SK-N-SH treated with all-trans-retinoic acid at 6 μM for 48 hours (cell line): ENCODE measurements around the gene MYOM1.

Experiments used
- ATAC-seq: fragments of 200-7000 bp; cut with Tn5 transposase; 3 replicates; pipeline ENCODE4 v1.9.1; 2020; ENCODE audit warnings: mild to moderate bottlenecking, moderate library complexity
- ARNTL ChIP-seq: fragments of 450-650 bp; formaldehyde crosslinking; IDR thresholded peaks from 2 replicates; pipeline ENCODE4 v1.5.0; 2020; ENCODE audit warnings: low read depth, mild to moderate bottlenecking, moderate library complexity, borderline replicate concordance
- BACH2 ChIP-seq: fragments of 250-450 bp; sonication (Bioruptor Pico); IDR thresholded peaks from 2 replicates; pipeline ENCODE4 v1.9.0; 2021; ENCODE audit warnings: mild to moderate bottlenecking, borderline replicate concordance
- CSDC2 ChIP-seq: fragments of 250-450 bp; sonication (Bioruptor Pico); IDR thresholded peaks from 2 replicates; pipeline ENCODE4 v1.5.0; 2020; ENCODE audit warnings: mild to moderate bottlenecking, moderate library complexity
- GLIS3 ChIP-seq: fragments of 250-450 bp; sonication (Bioruptor Pico); IDR thresholded peaks from 2 replicates; pipeline ENCODE4 v1.5.0; 2020; ENCODE audit warnings: mild to moderate bottlenecking, moderate library complexity
- ISL1 ChIP-seq: fragments of 250-450 bp; sonication (Bioruptor Pico); IDR thresholded peaks from 2 replicates; pipeline ENCODE4 v2.1.2; 2022; ENCODE audit warnings: mild to moderate bottlenecking, moderate library complexity
- PPARA ChIP-seq: fragments of 250-450 bp; sonication (Bioruptor Pico); IDR thresholded peaks from 2 replicates; pipeline ENCODE4 v1.5.0; 2020; ENCODE audit warnings: mild to moderate bottlenecking, borderline replicate concordance
- SNAI2 ChIP-seq: fragments of 250-450 bp; sonication (Bioruptor Pico); IDR thresholded peaks from 2 replicates; pipeline ENCODE4 v1.5.0; 2020; ENCODE audit warnings: mild to moderate bottlenecking, moderate library complexity
- ZC3H10 ChIP-seq: fragments of 250-450 bp; sonication (Bioruptor Pico); IDR thresholded peaks from 2 replicates; pipeline ENCODE4 v1.5.1; 2021; ENCODE audit warnings: mild to moderate bottlenecking, moderate library complexity
- ZFP3 ChIP-seq: fragments of 250-450 bp; sonication (Bioruptor Pico); IDR thresholded peaks from 2 replicates; pipeline ENCODE4 v1.5.0; 2020; ENCODE audit warnings: mild to moderate bottlenecking, moderate library complexity
- ZFP30 ChIP-seq: fragments of 450-650 bp; formaldehyde crosslinking; IDR thresholded peaks from 2 replicates; pipeline ENCODE4 v1.5.0; 2022; ENCODE audit warnings: mild to moderate bottlenecking, moderate library complexity
- ZNF565 ChIP-seq: fragments of 450-650 bp; formaldehyde crosslinking; conservative IDR thresholded peaks from 2 replicates; pipeline ENCODE4 v1.5.0; 2020; ENCODE audit warnings: low read depth, mild to moderate bottlenecking, moderate library complexity
- ZNF70 ChIP-seq: fragments of 450-650 bp; formaldehyde crosslinking; IDR thresholded peaks from 2 replicates; pipeline ENCODE4 v1.5.0; 2020; ENCODE audit warnings: mild to moderate bottlenecking, moderate library complexity
- ZNF8 ChIP-seq: fragments of 450-650 bp; formaldehyde crosslinking; IDR thresholded peaks from 2 replicates; pipeline ENCODE4 v1.5.0; 2020; ENCODE audit warnings: mild to moderate bottlenecking, moderate library complexity
- TF ChIP-seq, protein P1 (sequence below): fragments of 250-450 bp; sonication (Bioruptor Pico); IDR thresholded peaks from 2 replicates; pipeline ENCODE4 v1.5.0; 2020; ENCODE audit warnings: mild to moderate bottlenecking, moderate library complexity
- TF ChIP-seq, protein P2 (sequence below): fragments of 250-450 bp; sonication (Bioruptor Pico); IDR thresholded peaks from 2 replicates; pipeline ENCODE4 v1.5.1; 2021; ENCODE audit warnings: mild to moderate bottlenecking, moderate library complexity
- TF ChIP-seq, protein P3 (sequence below): fragments of 250-450 bp; sonication (Bioruptor Pico); IDR thresholded peaks from 2 replicates; pipeline ENCODE4 v1.8.0; 2021; ENCODE audit warnings: low read depth, mild to moderate bottlenecking, moderate library complexity, borderline replicate concordance
- TF ChIP-seq, protein P4 (sequence below): fragments of 250-450 bp; sonication (Bioruptor Pico); IDR thresholded peaks from 2 replicates; pipeline ENCODE4 v1.8.0; 2020; ENCODE audit warnings: mild to moderate bottlenecking, moderate library complexity, borderline replicate concordance

Gene MYOM1

DNA sequence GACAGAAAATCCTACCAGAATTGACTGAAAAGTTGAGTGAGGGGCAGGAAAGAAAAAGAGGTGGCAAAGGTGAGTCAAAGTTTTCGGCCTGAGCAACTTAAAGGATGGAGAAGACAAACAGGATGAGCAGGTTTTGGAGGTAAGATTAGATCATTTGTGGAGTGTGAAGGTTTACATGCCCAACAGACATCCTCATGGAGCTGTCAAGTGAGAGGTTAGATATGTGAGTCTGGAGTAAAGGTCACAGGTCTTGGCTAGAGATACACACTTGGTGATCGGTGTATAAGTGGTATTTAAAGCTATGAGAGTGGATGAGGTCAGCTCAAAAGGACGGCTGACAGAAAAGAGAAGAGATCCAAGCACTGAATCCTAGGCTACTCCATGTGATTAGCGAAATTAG lies 16.7 kb upstream of the MYOM1 start (continued):
- TF ChIP-seq, protein P1, sequence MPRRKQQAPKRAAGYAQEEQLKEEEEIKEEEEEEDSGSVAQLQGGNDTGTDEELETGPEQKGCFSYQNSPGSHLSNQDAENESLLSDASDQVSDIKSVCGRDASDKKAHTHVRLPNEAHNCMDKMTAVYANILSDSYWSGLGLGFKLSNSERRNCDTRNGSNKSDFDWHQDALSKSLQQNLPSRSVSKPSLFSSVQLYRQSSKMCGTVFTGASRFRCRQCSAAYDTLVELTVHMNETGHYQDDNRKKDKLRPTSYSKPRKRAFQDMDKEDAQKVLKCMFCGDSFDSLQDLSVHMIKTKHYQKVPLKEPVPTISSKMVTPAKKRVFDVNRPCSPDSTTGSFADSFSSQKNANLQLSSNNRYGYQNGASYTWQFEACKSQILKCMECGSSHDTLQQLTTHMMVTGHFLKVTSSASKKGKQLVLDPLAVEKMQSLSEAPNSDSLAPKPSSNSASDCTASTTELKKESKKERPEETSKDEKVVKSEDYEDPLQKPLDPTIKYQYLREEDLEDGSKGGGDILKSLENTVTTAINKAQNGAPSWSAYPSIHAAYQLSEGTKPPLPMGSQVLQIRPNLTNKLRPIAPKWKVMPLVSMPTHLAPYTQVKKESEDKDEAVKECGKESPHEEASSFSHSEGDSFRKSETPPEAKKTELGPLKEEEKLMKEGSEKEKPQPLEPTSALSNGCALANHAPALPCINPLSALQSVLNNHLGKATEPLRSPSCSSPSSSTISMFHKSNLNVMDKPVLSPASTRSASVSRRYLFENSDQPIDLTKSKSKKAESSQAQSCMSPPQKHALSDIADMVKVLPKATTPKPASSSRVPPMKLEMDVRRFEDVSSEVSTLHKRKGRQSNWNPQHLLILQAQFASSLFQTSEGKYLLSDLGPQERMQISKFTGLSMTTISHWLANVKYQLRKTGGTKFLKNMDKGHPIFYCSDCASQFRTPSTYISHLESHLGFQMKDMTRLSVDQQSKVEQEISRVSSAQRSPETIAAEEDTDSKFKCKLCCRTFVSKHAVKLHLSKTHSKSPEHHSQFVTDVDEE (CRISPR knock-in tag) = no peak
- TF ChIP-seq, all 23 proteins: peak for 0

DNA sequence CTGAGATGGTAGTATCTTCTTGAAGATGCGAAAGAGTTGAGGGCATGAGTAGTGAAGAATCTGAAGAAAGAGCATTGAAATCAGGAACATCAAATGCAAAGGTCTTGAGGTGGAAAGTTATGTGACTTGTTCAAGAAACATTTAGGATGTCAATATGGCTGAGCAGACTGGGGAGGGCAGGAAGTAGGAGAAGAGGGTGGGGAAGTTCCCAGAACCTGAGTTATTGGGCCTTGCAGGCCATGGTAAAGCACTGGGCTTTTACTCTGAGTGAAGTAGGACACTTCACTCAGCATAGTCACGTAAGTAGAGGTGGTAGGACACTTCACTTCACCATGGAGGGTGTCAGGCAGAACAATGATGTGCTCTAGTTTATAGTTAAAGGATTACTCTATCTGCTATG lies 16.1 kb upstream of the MYOM1 start:
- TF ChIP-seq ZFP30 = no peak
- no peak for TF ChIP-seq ZNF8 (CRISPR knock-in tag)
- no peak for TF ChIP-seq BACH2 (CRISPR knock-in tag)
- no peak for TF ChIP-seq ZNF70 (CRISPR knock-in tag)
- no peak for TF ChIP-seq SNAI2 (CRISPR knock-in tag)
- no peak for TF ChIP-seq ZNF565 (CRISPR knock-in tag)
- TF ChIP-seq, protein P1 (CRISPR knock-in tag) = no peak
- no peak for ATAC-seq

DNA sequence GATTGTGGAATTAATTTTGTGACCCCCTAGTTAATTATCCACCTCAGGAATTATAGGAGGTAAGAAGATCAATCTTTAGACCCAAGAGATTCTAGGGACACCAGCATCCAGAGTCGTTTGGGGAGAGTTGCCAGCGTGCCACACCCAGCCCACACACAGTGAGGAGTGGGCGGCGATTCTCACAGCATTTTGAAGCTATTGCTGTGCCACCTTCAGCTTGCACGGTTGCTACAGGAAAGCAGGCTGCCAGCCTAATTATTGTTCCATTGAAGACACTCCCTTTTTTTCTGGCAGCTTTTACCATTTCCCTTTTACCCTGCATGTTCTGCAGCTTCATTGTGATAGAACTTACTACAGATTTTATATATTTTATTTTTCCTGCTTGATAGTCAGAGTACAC lies 14.7 kb upstream of the MYOM1 start:
- no peak for ATAC-seq
- TF ChIP-seq ZFP30 (no peak), BACH2 (CRISPR knock-in tag) (no peak), ARNTL (CRISPR knock-in tag) (no peak), ISL1 (CRISPR knock-in tag) (no peak), ZNF565 (CRISPR knock-in tag) (no peak), GLIS3 (CRISPR knock-in tag) (no peak), PPARA (CRISPR knock-in tag) (no peak), ZFP3 (CRISPR knock-in tag) (no peak), SNAI2 (CRISPR knock-in tag) (no peak), CSDC2 (CRISPR knock-in tag) (no peak), ZC3H10 (no peak)
- TF ChIP-seq, protein P2, sequence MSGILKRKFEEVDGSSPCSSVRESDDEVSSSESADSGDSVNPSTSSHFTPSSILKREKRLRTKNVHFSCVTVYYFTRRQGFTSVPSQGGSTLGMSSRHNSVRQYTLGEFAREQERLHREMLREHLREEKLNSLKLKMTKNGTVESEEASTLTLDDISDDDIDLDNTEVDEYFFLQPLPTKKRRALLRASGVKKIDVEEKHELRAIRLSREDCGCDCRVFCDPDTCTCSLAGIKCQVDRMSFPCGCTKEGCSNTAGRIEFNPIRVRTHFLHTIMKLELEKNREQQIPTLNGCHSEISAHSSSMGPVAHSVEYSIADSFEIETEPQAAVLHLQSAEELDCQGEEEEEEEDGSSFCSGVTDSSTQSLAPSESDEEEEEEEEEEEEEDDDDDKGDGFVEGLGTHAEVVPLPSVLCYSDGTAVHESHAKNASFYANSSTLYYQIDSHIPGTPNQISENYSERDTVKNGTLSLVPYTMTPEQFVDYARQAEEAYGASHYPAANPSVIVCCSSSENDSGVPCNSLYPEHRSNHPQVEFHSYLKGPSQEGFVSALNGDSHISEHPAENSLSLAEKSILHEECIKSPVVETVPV (CRISPR knock-in tag) = no peak
- TF ChIP-seq, protein P3, sequence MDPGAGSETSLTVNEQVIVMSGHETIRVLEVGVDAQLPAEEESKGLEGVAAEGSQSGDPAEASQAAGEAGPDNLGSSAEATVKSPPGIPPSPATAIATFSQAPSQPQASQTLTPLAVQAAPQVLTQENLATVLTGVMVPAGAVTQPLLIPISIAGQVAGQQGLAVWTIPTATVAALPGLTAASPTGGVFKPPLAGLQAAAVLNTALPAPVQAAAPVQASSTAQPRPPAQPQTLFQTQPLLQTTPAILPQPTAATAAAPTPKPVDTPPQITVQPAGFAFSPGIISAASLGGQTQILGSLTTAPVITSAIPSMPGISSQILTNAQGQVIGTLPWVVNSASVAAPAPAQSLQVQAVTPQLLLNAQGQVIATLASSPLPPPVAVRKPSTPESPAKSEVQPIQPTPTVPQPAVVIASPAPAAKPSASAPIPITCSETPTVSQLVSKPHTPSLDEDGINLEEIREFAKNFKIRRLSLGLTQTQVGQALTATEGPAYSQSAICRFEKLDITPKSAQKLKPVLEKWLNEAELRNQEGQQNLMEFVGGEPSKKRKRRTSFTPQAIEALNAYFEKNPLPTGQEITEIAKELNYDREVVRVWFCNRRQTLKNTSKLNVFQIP (CRISPR knock-in tag) = no peak
- TF ChIP-seq, protein P4, sequence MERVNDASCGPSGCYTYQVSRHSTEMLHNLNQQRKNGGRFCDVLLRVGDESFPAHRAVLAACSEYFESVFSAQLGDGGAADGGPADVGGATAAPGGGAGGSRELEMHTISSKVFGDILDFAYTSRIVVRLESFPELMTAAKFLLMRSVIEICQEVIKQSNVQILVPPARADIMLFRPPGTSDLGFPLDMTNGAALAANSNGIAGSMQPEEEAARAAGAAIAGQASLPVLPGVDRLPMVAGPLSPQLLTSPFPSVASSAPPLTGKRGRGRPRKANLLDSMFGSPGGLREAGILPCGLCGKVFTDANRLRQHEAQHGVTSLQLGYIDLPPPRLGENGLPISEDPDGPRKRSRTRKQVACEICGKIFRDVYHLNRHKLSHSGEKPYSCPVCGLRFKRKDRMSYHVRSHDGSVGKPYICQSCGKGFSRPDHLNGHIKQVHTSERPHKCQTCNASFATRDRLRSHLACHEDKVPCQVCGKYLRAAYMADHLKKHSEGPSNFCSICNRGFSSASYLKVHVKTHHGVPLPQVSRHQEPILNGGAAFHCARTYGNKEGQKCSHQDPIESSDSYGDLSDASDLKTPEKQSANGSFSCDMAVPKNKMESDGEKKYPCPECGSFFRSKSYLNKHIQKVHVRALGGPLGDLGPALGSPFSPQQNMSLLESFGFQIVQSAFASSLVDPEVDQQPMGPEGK (CRISPR knock-in tag) = no peak
- TF ChIP-seq, all 23 proteins: peak for 0
